GM12891 (cell line): Measurements from ENCODE around the gene IP6K1.

ENCODE experiments used
- DNase-seq: peaks from one replicate; pipeline ENCODE4 v3.0.0; 2011; ENCODE audit warnings: low spot score; ENCODE audit not compliant: insufficient read length
- FAIRE-seq: peaks from 2 replicates; lab custom pipeline; 2011; peaks lifted over from hg19 to GRCh38; lab: Jason Lieb, UNC
- PAX5 ChIP-seq: IDR thresholded peaks from 2 replicates; pipeline ENCODE4 v1.6.1; 2011; ENCODE audit warnings: low read length, moderate library complexity, mild to moderate bottlenecking; ENCODE audit not compliant: insufficient read depth, severe bottlenecking
- POLR2A ChIP-seq: IDR thresholded peaks from 2 replicates; pipeline ENCODE4 v1.6.1; 2011; ENCODE audit warnings: low read depth, low read length, control low read depth
- POLR2AphosphoS5 ChIP-seq: IDR thresholded peaks from 2 replicates; pipeline ENCODE4 v1.6.1; 2011; ENCODE audit warnings: low read depth, low read length, control low read depth
- POU2F2 ChIP-seq: IDR thresholded peaks from 2 replicates; pipeline ENCODE4 v1.6.1; 2011; ENCODE audit warnings: low read depth, mild to moderate bottlenecking, control low read depth, low read length, moderate library complexity
- SPI1 ChIP-seq: IDR thresholded peaks from 2 replicates; pipeline ENCODE4 v1.6.1; 2011; ENCODE audit warnings: low read depth, low read length, control low read depth
- TAF1 ChIP-seq: IDR thresholded peaks from 2 replicates; pipeline ENCODE4 v1.6.1; 2011; ENCODE audit warnings: low read depth, low read length, control low read depth

Gene IP6K1

GRCh38 chr3:49680493-49681231 is 105.7 kb downstream of the IP6K1 start:
- FAIRE-seq (no peak), DNase-seq (no peak)
- no peak for TF ChIP-seq PAX5
- TF ChIP-seq POLR2AphosphoS5, result 0 out of 2 replicates have a peak, but pooled peaks have one; percentile 15
- no peak for TF ChIP-seq SPI1

- TF ChIP-seq TAF1 (no peak), POU2F2 (no peak), PAX5 (no peak), POLR2A (no peak)
- FAIRE-seq (no peak), DNase-seq (no peak)
These were observed 110.4 kb downstream of the IP6K1 start for GRCh38 chr3:49675912-49676311.

- FAIRE-seq, result no peak
- TF ChIP-seq POU2F2 (no peak), SPI1 (no peak; the same call in 1 of the 2 replicates), TAF1 (no peak), PAX5 (no peak), POLR2A (no peak), POLR2AphosphoS5 (no peak)
- DNase-seq, result no peak
These were observed 111.8 kb downstream of the IP6K1 start for GRCh38 chr3:49674497-49674983.
